GM19239 (cell line): Measurements from ENCODE around the gene TICRR.
"Not testable (repeated sequence)": the region's sequence is repeated elsewhere in the genome, so short reads cannot be mapped to it uniquely, and the experiment has no call there.

Experiments
- DNase-seq: peaks from one replicate; pipeline ENCODE4 v3.0.0; 2011; ENCODE audit warnings: low spot score; ENCODE audit not compliant: insufficient read length
- FAIRE-seq: peaks from 2 replicates; lab custom pipeline; 2011; peaks lifted over from hg19 to GRCh38; lab: Jason Lieb, UNC

Gene TICRR, protein sequence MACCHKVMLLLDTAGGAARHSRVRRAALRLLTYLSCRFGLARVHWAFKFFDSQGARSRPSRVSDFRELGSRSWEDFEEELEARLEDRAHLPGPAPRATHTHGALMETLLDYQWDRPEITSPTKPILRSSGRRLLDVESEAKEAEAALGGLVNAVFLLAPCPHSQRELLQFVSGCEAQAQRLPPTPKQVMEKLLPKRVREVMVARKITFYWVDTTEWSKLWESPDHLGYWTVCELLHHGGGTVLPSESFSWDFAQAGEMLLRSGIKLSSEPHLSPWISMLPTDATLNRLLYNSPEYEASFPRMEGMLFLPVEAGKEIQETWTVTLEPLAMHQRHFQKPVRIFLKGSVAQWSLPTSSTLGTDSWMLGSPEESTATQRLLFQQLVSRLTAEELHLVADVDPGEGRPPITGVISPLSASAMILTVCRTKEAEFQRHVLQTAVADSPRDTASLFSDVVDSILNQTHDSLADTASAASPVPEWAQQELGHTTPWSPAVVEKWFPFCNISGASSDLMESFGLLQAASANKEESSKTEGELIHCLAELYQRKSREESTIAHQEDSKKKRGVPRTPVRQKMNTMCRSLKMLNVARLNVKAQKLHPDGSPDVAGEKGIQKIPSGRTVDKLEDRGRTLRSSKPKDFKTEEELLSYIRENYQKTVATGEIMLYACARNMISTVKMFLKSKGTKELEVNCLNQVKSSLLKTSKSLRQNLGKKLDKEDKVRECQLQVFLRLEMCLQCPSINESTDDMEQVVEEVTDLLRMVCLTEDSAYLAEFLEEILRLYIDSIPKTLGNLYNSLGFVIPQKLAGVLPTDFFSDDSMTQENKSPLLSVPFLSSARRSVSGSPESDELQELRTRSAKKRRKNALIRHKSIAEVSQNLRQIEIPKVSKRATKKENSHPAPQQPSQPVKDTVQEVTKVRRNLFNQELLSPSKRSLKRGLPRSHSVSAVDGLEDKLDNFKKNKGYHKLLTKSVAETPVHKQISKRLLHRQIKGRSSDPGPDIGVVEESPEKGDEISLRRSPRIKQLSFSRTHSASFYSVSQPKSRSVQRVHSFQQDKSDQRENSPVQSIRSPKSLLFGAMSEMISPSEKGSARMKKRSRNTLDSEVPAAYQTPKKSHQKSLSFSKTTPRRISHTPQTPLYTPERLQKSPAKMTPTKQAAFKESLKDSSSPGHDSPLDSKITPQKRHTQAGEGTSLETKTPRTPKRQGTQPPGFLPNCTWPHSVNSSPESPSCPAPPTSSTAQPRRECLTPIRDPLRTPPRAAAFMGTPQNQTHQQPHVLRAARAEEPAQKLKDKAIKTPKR (N-terminal part only)

DNA sequence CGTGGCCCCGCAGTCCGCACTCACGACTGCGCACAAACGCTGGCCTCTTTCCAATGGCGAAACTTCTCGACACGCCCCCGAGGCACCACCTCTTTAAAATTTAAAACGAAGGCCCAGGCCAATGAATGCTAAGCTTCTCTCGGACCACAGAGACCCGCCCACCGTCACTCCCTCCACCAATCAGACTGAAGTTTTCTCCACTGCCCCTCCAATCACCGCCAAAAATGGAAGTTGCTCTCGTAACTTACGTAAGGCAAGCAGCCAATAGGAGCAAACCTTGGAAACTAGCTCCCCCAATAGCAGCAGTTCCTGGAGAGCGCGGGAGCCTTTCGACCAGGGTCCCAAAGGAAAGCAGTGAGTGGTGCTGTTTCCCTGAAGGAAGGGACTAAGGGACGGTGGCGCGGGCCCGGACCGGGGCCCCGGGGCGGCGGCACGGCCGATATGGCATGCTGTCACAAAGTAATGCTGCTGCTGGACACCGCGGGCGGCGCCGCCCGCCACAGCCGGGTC, at the start of gene TICRR:
TICRR (plus strand) TSS at position 324 of the 510 bp plus-strand sequence; CDS start at position 442, 118 bp downstream.
- FAIRE-seq: peak; percentile 94
- peak; percentile 90 for DNase-seq

DNA sequence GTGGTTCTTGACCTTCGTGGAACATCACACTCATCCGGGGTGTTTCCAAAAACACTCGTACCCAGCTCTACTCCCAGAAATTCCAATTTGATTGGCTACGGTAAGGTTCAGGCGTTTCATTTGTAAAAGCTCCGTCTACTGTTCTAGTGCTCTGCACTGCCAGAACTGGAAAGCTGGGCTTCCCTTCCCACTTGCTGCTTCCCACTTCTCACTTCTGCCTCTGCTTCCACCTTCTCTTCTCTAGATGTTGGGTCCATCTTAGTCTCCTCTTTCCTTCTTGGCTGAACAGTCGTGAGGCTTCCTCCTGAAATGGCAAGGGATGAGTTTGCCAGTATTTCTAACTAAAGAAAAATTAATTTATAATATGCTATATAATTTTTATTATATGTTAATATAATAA, 49.1 kb upstream of the TICRR start:
- DNase-seq: no peak
- no peak for FAIRE-seq

DNA sequence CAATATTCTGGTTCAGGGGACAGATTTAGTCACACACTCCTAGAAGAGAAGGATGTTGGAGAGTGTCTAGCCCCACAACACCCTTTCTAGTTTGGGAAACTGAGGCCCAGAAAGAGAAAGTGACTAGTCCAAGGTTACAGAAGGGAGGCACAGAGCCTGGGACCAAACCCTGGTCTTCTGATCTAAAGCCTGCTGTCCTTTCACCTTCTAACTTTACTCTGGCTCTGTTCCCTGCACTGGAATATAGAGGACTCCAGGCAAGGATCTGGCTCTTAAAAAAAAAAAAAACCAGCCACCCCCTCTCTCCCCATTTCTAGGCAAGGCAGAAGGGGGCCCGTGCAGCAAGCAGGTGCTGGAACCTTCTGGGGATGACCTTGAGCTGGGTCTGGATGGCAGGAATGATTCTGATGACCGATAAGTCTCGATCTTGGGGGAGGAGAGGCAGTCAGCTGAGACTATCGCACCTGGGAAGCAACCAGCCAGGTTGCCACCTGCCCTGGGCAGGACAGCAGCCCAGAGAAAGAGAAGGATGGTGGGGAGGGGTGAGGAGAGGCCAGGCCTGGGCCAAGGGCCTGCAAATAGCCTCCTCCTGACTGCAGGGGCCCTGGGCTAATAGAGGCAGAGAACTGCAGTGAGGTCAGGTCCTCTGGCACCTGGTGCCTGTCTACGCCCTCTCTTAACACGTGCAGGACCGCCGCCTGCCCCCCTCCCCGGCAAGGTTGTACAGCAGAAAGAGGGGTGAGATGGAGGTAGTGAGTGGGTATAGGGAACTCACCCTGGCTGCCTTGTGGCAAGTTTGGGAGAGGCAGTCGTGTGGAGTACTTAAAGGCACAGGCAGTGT, 48.4 kb upstream of the TICRR start:
- no peak for FAIRE-seq
- DNase-seq: no peak

DNA sequence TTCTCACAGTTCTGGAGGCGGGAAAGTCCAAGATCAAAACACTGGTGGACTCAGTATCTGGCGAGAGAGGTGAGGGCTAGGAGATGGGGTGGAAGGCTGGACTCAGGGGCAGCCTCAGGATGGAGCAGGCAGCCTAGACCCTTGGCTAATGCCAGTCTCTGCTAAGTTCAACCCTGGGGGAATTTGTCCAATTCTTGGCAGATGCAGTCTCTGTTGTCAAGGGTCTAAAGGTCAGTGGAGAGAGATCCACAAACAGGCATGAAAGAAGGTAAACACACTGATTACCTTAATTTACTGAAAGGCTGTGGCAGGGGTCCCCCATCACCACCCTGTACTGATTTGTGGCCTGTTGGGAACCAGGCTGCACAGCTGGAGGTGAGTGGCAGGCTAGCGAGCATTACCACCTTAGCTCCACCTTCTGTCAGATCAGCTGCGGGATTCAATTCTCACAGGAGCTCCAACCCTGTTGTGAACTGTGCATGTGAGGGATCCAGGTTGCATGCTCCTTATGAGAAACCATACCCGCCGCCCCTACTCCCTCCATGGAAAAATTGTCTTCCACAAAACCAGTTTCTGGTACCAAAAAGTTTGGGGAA, 46.4 kb upstream of the TICRR start:
- DNase-seq (no peak), FAIRE-seq (no peak)

DNA sequence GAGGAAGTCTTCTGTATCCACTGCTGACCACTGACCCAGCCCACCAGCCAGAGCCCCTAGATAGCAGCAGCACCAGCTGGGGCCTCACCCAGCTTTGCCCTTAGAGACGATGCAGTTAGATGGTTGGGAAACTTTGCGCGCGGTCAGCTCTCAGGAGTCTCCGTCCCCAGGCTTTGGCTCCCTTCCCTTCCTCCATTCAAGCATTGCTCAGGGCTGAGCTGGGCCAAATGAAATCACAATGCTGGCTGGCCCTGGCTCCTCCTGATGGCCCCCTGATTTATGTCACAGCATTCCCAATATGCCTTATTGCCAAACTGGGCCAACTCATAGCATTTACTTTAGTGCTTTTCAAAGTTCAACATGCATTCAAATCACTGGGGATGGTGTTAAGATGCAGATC, 44.3 kb upstream of the TICRR start:
- no peak for DNase-seq
- FAIRE-seq: no peak

DNA sequence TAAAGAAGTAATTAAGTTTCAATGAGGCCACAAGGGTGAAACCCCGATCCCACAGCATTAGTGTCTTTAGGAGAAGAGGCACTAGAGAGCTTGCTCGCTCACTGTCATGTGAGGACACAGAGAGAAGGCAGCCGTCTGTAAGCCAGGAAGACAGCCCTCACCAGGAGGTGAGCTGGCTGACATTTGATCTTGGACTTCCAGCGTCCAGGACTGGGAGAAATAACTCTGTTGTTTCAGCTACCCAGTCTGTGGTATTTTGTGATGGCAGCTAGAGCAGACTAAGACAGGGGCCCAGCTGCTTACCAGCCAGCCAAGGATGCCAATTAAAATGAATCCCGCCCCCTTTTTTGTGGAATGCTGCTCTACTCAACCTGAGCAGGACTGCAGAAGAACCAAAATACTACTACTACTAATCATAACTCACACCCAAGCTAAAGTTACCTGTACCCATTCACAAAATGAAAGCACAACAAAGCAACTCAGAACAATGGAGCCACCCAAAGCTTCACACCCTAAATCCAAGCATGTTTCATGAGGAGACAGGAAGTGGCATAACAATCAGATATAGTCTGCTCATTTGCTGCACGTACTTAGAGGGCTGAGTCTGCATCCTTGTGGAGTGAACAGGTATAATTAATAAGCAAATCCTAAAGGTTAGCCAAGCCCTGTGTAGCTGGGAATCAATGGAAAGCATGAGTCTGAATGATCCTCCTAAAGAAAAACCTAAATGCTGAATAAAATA, 43.3 kb upstream of the TICRR start:
- DNase-seq: no peak
- no peak for FAIRE-seq

DNA sequence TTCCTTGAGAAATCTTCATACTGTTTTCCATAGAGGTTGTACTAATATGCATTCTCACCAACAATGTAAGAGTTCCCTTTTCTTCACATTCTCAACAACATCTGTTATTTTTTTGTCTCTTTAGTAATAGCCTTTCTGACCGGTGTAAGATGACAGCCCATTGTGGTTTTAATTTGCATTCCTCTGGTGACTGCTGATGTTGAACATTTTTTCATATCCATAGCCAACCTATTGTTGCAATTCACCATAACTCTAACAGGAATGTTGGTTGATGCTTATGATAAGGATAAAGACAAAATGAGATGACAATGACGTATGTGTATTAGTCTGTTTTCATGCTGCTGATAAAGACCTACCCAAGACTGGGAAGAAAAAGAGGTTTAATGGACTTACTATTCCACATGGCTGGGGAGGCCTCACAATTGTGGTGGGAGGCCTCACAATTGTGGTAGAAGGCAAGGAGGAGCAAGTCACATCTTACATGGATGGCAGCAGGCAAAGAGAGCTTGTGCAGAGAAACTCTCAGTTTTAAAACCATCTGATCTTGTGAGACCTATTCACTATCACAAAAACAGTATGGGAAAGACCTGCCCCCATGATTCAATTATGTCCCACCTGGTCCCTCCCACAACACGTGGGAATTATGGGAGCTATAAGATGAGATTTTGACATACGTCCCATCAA, 41.3 kb upstream of the TICRR start:
- DNase-seq (no peak), FAIRE-seq (no peak)

DNA sequence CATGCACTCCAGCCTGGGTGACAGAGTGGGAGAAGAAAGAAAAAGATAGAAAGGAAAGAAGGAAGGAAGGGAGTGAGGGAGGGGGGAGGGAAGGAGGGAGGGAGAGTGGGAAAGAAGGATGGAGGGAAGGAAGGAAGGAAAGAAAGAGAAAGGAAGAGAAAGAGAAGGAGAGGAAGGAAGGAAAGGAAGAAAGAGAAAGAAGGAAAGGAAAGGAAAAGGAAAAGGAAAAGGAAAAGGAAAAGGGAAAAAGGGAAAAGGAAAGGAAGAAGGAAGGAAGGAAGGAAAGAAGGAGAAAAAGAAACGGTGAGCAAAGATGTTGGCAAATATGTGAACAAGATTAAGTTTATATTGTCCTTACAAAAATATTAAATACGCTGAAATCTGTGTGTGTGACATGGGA, 36.2 kb upstream of the TICRR start:
- DNase-seq (no peak), FAIRE-seq (no peak)

DNA sequence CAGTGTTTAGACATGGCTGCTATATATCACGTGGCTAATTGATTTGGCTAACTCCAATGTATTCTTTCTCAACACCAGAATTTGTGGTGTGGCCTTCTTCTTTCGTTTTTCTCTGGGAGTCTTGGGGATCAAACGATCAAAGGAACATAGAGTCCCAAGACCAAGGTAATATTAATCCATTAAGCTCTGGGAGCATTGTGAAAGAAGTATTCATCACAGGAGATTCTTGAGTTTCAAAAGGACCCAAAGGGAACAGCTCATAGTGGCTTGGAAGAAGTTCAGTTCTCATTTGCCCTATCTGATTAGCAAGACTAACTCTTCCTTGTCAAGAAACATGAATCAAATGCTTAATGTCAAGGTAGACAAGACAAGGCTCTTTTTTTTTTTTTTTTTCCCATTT, 32.9 kb upstream of the TICRR start:
- FAIRE-seq: no peak
- no peak for DNase-seq

DNA sequence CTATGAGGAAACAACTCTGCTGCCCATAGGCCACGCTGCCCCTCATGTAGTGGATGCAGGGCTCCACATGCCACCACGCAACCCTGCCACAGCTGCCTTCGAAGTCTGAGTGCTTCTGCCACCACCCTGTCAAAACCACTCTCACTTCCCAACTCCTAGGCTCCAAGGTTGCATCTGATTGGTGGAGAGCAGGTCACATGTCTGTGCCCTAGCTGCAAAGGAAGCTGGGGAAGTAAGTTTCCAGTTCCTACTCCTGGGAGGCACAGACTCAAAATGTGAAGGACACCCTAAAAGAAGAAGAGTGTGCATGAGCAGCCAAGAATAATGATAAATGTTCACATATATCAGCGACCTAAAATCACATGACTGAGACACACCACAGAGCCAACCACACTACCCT, 31.9 kb upstream of the TICRR start:
- FAIRE-seq (no peak), DNase-seq (no peak)

DNA sequence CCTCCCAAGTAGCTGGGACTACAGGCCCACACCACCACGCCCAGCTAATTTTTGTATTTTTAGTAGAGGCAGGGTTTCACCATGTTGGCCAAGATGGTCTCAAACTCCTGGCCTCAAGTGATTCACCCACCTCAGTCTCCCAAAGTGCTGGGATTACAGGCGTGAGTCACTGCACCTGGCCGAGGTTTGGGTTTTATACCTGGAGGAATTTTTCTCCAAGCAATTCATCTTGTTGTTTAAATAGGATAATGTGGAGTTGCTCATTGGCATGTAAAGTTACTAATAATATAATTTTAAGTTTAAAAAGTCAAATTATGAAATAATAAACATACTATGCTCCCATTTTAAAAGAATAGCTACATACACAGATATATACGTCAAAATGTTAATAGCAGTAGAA, 26.1 kb upstream of the TICRR start:
- not testable (repeated sequence) for FAIRE-seq, DNase-seq

DNA sequence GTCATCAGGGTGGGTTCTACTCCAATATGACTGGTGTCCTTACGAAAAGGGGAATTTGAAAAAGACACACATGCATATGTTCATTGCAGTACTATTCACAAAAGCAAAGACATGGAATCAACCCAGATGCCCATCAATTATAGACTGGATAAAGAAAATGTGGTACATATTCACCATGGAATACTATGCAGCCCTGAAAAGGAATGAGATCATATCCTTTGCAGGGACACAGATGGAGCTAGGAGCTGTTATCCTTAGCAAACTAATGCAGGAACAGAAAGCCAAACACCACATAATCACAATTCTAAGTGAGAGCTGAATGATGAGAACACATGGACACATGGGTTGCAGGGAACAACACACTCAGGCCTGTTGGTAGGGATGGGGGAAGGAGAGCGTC, 24.8 kb upstream of the TICRR start:
- FAIRE-seq (no peak), DNase-seq (no peak)

DNA sequence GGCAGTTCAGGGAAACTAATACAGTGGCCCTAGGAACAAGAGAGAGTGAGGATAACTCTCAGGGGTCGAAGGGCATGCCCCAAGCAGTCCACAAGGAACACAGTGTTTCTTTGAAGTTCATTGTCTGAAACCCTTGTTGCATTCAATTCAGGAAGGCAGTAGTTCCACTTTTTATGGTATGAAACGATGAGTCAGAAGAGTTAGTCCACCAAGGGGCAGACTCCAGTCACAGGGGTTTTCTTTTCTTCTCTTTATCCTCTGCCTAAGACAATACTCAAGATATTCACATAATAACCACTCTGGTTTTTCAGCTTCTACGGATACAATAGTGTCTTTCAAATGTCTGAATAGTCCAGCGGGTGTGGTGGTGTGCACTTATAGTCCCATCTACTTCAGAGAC, 23.7 kb upstream of the TICRR start:
- DNase-seq (no peak), FAIRE-seq (no peak)

DNA sequence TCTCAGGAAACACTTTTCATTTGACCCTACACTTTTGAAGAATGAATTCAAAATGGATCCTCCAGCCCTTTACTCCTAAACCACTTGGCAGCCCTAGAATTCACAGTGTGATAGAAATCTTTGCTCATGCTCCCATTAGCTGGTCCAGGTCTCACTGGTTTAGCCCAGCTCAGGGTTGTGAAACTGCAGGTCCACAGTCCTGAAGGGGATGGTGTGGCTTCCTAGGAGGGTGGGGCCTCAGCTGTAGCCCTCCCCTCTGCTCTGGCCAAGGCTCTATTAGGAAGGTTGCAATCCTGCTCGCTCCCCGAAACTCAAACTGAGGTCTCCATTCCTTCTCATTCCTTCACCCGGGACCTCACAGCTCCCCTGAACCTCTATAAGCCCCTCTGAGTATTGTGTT, 21.6 kb upstream of the TICRR start:
- FAIRE-seq (no peak), DNase-seq (no peak)

DNA sequence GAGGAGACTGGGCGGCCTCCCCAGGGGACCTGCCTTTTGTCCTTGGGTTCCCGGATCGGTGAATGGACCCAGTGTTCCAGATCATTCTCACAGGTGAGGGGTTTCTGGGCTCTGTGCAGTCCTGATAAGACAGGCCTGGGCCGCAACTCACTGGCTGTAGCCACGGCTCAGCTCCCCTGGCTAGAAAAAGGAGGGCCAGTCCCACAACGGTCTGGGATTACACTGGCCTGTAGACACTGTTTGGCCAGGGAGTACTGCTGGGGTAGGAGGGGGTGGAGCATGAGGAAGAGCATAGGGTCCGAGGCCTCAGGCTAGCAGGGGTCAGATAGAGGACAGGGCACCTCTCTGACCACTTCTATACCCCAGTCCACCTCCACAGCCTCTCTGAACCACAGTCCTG, 21.0 kb upstream of the TICRR start:
- FAIRE-seq: no peak
- DNase-seq: no peak

DNA sequence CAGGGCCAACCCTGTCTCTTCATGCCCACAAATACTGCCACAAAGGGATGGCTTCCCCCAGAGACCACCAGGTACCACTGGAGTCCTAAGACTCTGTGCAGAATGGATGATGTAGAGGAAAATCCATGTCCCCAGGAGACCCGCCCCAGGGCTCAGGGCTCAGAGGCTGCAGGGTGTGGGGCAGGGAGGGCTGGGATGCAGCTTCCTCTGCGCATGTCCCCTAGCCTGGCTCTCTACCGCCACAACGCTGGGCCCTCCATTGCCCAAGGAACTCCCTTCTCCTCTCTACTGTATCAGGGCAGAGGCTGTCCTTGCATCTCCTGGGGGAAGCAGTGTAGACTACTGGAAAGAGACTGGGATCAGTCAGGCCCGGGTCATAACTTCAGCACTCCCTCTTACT, 19.5 kb upstream of the TICRR start:
- no peak for DNase-seq
- no peak for FAIRE-seq

DNA sequence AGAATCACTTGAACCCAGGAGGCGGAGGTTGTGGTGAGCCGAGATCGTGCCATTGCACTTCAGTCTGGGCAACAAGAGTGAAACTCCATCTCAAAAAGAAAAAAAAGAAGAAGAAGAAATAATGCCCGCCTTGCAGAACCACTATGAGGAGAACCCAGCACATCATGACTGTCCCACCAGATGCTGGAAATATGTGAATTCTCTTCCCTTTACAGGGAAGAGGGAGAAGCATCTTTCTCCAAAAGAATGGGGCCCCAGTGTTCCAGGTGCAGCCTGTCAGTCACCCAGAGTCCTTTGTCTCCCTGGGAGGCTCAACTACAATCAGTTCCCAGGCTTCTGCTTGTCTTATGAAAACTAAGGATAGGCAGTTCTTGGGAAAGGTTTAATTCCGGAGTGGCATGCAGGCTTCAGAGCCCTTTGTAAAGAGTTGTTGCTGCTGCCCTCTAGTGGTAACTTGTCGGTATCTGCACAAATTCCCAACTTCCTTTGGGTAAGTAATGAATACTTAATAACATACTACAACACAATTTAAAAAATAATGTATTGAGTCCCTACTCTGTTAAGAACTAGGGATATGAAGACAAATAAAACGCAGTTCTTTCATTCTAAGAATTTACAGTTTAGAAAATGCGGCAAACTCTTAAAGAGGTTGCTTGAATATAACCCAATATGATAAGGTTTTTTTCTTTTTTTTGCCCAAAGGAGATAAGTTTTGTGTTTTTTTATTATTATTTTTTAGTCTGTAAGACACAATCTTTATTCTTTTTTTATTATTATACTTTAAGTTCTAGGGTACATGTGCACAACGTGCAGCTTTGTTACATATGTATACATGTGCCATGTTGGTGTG, 18.6 kb upstream of the TICRR start:
- FAIRE-seq (peak; percentile 74), DNase-seq (peak; percentile 29)
